ENCODE results near the gene CFAP57.

CFAP57 gene

GRCh38 chr1:43272576-43273571 lies 100.7 kb downstream of the CFAP57 start:
- TF ChIP-seq, protein P1, sequence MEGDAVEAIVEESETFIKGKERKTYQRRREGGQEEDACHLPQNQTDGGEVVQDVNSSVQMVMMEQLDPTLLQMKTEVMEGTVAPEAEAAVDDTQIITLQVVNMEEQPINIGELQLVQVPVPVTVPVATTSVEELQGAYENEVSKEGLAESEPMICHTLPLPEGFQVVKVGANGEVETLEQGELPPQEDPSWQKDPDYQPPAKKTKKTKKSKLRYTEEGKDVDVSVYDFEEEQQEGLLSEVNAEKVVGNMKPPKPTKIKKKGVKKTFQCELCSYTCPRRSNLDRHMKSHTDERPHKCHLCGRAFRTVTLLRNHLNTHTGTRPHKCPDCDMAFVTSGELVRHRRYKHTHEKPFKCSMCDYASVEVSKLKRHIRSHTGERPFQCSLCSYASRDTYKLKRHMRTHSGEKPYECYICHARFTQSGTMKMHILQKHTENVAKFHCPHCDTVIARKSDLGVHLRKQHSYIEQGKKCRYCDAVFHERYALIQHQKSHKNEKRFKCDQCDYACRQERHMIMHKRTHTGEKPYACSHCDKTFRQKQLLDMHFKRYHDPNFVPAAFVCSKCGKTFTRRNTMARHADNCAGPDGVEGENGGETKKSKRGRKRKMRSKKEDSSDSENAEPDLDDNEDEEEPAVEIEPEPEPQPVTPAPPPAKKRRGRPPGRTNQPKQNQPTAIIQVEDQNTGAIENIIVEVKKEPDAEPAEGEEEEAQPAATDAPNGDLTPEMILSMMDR (IDR thresholded peaks at IDR 0.05; ENCODE audit: low read depth, low read length, missing control alignments): no peak
- no peak for DNase-seq (ENCODE audit: extremely low read depth, low read depth)
- H3K4me3 ChIP-seq (replicated peaks; ENCODE audit: low read depth, low read length): no peak overlapping the region

DNA sequence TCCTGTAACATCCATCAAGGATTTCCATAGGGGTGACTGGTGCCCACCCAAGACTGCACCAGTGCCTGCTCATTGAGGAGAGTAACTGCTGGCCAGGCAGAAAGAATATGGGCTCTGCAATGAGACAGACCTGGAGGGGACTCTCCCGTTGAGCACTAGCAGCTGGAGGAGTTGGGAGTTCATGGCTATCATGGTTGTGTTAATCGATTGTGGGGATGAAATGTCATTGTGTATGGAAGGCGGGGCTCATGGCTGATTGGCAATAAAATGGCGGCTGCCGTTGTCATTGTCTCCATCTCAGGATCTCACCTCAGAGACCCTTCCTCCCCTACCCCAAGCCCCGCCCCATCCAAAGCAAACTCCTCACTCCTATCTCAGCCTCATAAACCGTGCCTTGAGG lies 101.6 kb downstream of the CFAP57 start:
- no peak overlapping the region for H3K4me3 ChIP-seq (replicated peaks; ENCODE audit: low read depth, low read length)
- TF ChIP-seq, protein P1 (IDR thresholded peaks at IDR 0.05; ENCODE audit: low read depth, low read length, missing control alignments): no peak
- DNase-seq (ENCODE audit: extremely low read depth, low read depth): no peak

GRCh38 chr1:43274125-43274803 lies 102.1 kb downstream of the CFAP57 start:
- TF ChIP-seq, protein P1 (IDR thresholded peaks at IDR 0.05; ENCODE audit: low read depth, low read length, missing control alignments): no peak
- no peak for DNase-seq (ENCODE audit: extremely low read depth, low read depth)
- H3K4me3 ChIP-seq (replicated peaks; ENCODE audit: low read depth, low read length): no peak overlapping the region

DNA sequence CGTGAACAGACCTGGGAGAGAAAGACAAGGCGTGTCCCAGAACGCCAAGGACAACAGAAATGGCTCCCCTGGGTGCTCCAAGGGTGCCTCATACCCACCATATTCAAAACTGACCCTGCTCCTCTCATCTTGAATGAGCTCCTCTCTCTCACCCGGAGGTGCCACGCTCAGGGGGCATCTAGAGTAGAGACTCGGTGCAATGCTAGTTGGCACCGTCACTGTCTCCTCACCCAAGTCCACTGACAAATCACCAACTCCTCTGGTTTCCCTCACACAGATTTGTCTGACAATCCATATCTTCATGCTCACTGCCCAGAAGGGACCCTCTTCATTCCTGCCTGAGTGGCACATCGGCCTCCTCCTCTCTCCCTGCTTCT lies 102.7 kb downstream of the CFAP57 start:
- DNase-seq (ENCODE audit: extremely low read depth, low read depth): no peak
- TF ChIP-seq, protein P1 (IDR thresholded peaks at IDR 0.05; ENCODE audit: low read depth, low read length, missing control alignments): no peak
- H3K4me3 ChIP-seq (replicated peaks; ENCODE audit: low read depth, low read length): no peak overlapping the region

GRCh38 chr1:43275826-43276620 lies 103.9 kb downstream of the CFAP57 start:
- no peak for DNase-seq (ENCODE audit: extremely low read depth, low read depth)
- H3K4me3 ChIP-seq (replicated peaks; ENCODE audit: low read depth, low read length): no peak overlapping the region

GRCh38 chr1:43276673-43277072 lies 104.5 kb downstream of the CFAP57 start:
- no peak for DNase-seq (ENCODE audit: extremely low read depth, low read depth)
- TF ChIP-seq, protein P1 (IDR thresholded peaks at IDR 0.05; ENCODE audit: low read depth, low read length, missing control alignments): no peak
- H3K4me3 ChIP-seq (replicated peaks; ENCODE audit: low read depth, low read length): no peak overlapping the region

More at GRCh38 chr1:43275826-43276620, 103.9 kb downstream of the CFAP57 start:
- TF ChIP-seq, protein P1 (IDR thresholded peaks at IDR 0.05; ENCODE audit: low read depth, low read length, missing control alignments): no peak
